Measurements from ENCODE around the gene NRL. TPM values are rescaled to one million over a fixed set of nuclear protein-coding genes. Genes with fewer than 3 reads are reported as not detected.
"Not testable (repeated sequence)": the region's sequence is repeated elsewhere in the genome, so short reads cannot be mapped to it uniquely, and the experiment has no call there.

The NRL gene
- total and polyA plus RNA-seq, 9 of the 15 experiments (the other 6 are each of a cell fraction or from before 2014, with no cell fraction given) = 0.07 to 2.7 (median 1.4) TPM; not detected in 1

- ChIA-PET POLR2A (no interaction called here), CTCF (ENCODE audit: low intra/inter-chr PET ratio) (interaction anchor here (0.6 kb wide), 1 partner anchor 22 kb away, joined by 3 read pairs; no protein-coding TSS in a partner anchor)
- H2AFZ ChIP-seq (ENCODE audit: low read depth, low read length) = no peak overlapping the region
- no peaks in the 10 kb centered on the region for H3K9me1 ChIP-seq (ENCODE audit: control insufficient read depth, insufficient read depth, low read length)
- H3K27ac ChIP-seq (ENCODE audit: extremely low read depth, low read depth, low read length) = no peak overlapping the region
- 35% methylated on average over 10 of the region's 14 CpGs for WGBS (ENCODE audit: insufficient coverage, low coverage, missing lambda C conversion rate)
- FAIRE-seq = no peak
- DNase-seq (ENCODE audit: extremely low read depth in 1 of 4, low spot score in 3 of 4) = no peak
- H3K9me3 ChIP-seq (replicated peaks; ENCODE audit: control insufficient read depth, insufficient read depth, low read depth, low read length) = no peaks in the 10 kb centered on the region; the same call in 1 of the 2 replicates
- TF ChIP-seq NFIC (IDR thresholded peaks at IDR 0.05) (peak; percentile 64), SREBF1 (IDR thresholded peaks at IDR 0.05; ENCODE audit: borderline replicate concordance, low read depth, low read length) (no peak), ZNF699 (CRISPR knock-in tag; IDR thresholded peaks at IDR 0.05; ENCODE audit: insufficient replicate concordance) (no peak), E2F6 (IDR thresholded peaks at IDR 0.05; ENCODE audit: borderline replicate concordance in 1 of 2, extremely low read depth in 1 of 2, insufficient read depth in 1 of 2, insufficient read length in 1 of 2, low read depth in 1 of 2, low read length in 1 of 2, poor library complexity in 1 of 2, severe bottlenecking in 1 of 2) (peak in 1 of 2 experiments; percentile 31)
- in situ Hi-C loops (cut with MboI) = no loop called here
- BruUV-seq (replicated peaks) = no TSS peak
- no peak for ATAC-seq
- H3K79me2 ChIP-seq (ENCODE audit: control insufficient read depth, insufficient read depth, low read length) = no peaks in the 10 kb centered on the region
- intact Hi-C loops (cut with micrococcal nuclease) = no loop called here
- H4K20me1 ChIP-seq (replicated peaks; ENCODE audit: control insufficient read depth, insufficient read depth, low read length) = no peaks in the 10 kb centered on the region
- H3K4me2 ChIP-seq (ENCODE audit: insufficient read depth, low read length) = no peak overlapping the region
- no peaks in the 10 kb centered on the region for H3K36me3 ChIP-seq (ENCODE audit: control insufficient read depth, insufficient read depth, low read length)
- H3K9ac ChIP-seq (ENCODE audit: insufficient read depth in 1 of 2, low read depth in 2 of 2, low read length in 2 of 2) = no peak overlapping the region; a peak in 1 of 4 replicates
- peaks cover 0 to 4% of the 10 kb centered on the region in 2 experiments; a peak in 2 of 5 replicates for H3K4me1 ChIP-seq (replicated peaks in 1 of 2; ENCODE audit: control insufficient read depth in 2 of 2, insufficient read depth in 2 of 2, low read length in 2 of 2)
- no peak overlapping the region for H3K4me3 ChIP-seq
- H3K27me3 ChIP-seq (ENCODE audit: control insufficient read depth in 2 of 2, insufficient read depth in 2 of 2, low read length in 2 of 2) = 0 out of 5 replicates have a peak, but pooled peaks cover 0 to 3% of the 10 kb centered on the region in 2 experiments
Observed at GRCh38 chr14:24037658-24038037, 77.1 kb downstream of the NRL start.

- H2AFZ ChIP-seq (ENCODE audit: low read depth, low read length); H3K4me1 ChIP-seq (replicated peaks in 1 of 2; ENCODE audit: control insufficient read depth in 2 of 2, insufficient read depth in 2 of 2, low read length in 2 of 2); H3K79me2 ChIP-seq (ENCODE audit: control insufficient read depth, insufficient read depth, low read length); H3K27ac ChIP-seq (ENCODE audit: extremely low read depth, low read depth, low read length); DNase-seq (ENCODE audit: extremely low read depth in 1 of 4, low spot score in 3 of 4); ATAC-seq; H4K20me1 ChIP-seq (replicated peaks; ENCODE audit: control insufficient read depth, insufficient read depth, low read length); CTCF ChIA-PET (ENCODE audit: low intra/inter-chr PET ratio); in situ Hi-C loops (cut with MboI); FAIRE-seq; H3K9me3 ChIP-seq (replicated peaks; ENCODE audit: control insufficient read depth, insufficient read depth, low read depth, low read length); H3K36me3 ChIP-seq (ENCODE audit: control insufficient read depth, insufficient read depth, low read length); H3K9ac ChIP-seq (ENCODE audit: insufficient read depth in 1 of 2, low read depth in 2 of 2, low read length in 2 of 2); POLR2A ChIA-PET; H3K4me2 ChIP-seq (ENCODE audit: insufficient read depth, low read length); BruUV-seq (replicated peaks); H3K27me3 ChIP-seq (ENCODE audit: control insufficient read depth in 2 of 2, insufficient read depth in 2 of 2, low read length in 2 of 2); H3K4me3 ChIP-seq; H3K9me1 ChIP-seq (ENCODE audit: control insufficient read depth, insufficient read depth, low read length); intact Hi-C loops (cut with micrococcal nuclease): not testable (repeated sequence)
- WGBS (ENCODE audit: insufficient coverage, low coverage, missing lambda C conversion rate) = 38% methylated on average over 8 of the region's 10 CpGs
Observed at GRCh38 chr14:24036963-24037657, 77.6 kb downstream of the NRL start.
